NCI-H748 (cell line): ENCODE data around the gene FBLN2.

Source experiments
- DNase-seq: peaks from one replicate; lab custom pipeline; 2025; ENCODE audit not compliant: unreplicated experiment; lab: John Stamatoyannopoulos, UW

Gene FBLN2

GRCh38 chr3:13577181-13578121 is 28.5 kb downstream of the FBLN2 start:
- DNase-seq = no peak

GRCh38 chr3:13578251-13578650 is 29.3 kb downstream of the FBLN2 start:
- DNase-seq = no peak

- DNase-seq = no peak
These were observed 30.1 kb downstream of the FBLN2 start for GRCh38 chr3:13579063-13579462.

- DNase-seq = no peak
These were observed 31.5 kb downstream of the FBLN2 start for GRCh38 chr3:13580256-13581023.

GRCh38 chr3:13581485-13582365 is 32.8 kb downstream of the FBLN2 start:
- no peak for DNase-seq

GRCh38 chr3:13582366-13583250 is 33.7 kb downstream of the FBLN2 start:
- DNase-seq = no peak

GRCh38 chr3:13583251-13584180 is 34.6 kb downstream of the FBLN2 start:
- no peak for DNase-seq

GRCh38 chr3:13584427-13584891 is 35.5 kb downstream of the FBLN2 start:
- DNase-seq = no peak

GRCh38 chr3:13584901-13585300 is 36.0 kb downstream of the FBLN2 start:
- DNase-seq = no peak

GRCh38 chr3:13587442-13587841 is 38.5 kb downstream of the FBLN2 start:
- DNase-seq = no peak

GRCh38 chr3:13588221-13588701 is 39.3 kb downstream of the FBLN2 start:
- DNase-seq = no peak

- DNase-seq = no peak
These were observed 40.1 kb downstream of the FBLN2 start for GRCh38 chr3:13588993-13589392.

GRCh38 chr3:13590841-13591520 is 42.1 kb downstream of the FBLN2 start:
- no peak for DNase-seq

GRCh38 chr3:13593615-13594014 is 44.7 kb downstream of the FBLN2 start:
- no peak for DNase-seq

GRCh38 chr3:13594146-13594545 is 45.2 kb downstream of the FBLN2 start:
- no peak for DNase-seq

- DNase-seq = no peak
These were observed 46.1 kb downstream of the FBLN2 start for GRCh38 chr3:13594991-13595421.

GRCh38 chr3:13595485-13595884 is 46.6 kb downstream of the FBLN2 start:
- peak; percentile 36 for DNase-seq
